Activated CD4-positive, alpha-beta T cell treated with anti-CD3 and anti-CD28 coated beads, Interleukin-2, amount 50 U/mL, for 24 hours (primary cell): ENCODE results near the gene MIGA2.
"Not testable (repeated sequence)": the region's sequence is repeated elsewhere in the genome, so short reads cannot be mapped to it uniquely, and the experiment has no call there.

Source experiments
- DNase-seq, 2 donors: peaks; one replicate each; pipeline ENCODE4 v3.0.0-alpha.2; 2020; ENCODE audit warnings: low read depth in 1 of 2, low spot score in 1 of 2

The MIGA2 gene, protein sequence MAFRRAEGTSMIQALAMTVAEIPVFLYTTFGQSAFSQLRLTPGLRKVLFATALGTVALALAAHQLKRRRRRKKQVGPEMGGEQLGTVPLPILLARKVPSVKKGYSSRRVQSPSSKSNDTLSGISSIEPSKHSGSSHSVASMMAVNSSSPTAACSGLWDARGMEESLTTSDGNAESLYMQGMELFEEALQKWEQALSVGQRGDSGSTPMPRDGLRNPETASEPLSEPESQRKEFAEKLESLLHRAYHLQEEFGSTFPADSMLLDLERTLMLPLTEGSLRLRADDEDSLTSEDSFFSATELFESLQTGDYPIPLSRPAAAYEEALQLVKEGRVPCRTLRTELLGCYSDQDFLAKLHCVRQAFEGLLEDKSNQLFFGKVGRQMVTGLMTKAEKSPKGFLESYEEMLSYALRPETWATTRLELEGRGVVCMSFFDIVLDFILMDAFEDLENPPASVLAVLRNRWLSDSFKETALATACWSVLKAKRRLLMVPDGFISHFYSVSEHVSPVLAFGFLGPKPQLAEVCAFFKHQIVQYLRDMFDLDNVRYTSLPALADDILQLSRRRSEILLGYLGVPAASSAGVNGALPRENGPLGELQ

DNA sequence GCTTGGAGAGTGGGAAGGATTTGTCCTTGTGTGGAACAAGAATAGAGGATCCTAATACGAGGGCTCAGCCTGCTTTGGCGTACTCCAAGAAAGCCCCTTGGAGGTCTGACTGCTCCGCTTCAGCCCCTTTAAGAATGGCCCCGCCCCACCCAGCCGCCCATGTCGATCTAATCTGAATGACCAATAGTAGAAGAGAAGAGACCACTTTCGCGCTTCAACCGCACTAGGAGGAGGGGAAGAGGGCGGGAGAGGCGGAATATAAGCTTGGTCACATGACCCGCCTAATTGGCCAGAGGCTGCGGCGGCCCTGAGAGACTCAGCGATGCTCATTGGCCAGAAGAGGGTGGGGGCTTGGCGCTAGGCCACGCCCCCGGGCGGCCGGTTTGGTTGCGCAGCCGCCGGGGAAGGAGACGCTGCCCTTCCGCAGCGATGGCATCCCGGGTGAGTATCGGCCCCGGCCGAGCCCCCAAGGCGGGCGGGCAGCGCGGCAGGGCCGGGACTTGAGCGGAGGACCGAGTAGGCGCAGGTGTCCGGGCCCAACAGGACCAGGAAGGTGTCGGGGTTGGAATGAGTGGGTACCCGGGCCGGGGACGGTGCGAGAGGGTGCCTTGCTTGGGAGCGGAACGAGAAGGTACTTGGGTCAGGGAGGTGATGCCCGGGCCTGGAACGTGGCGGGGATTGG is at the start of gene MIGA2:
TSS of gene MIGA2 (plus strand) at position 386 of the 682 bp plus-strand sequence. CDS start 3,969 bp downstream, outside the sequence.
- peak; percentile 72 to 95 for DNase-seq

DNA sequence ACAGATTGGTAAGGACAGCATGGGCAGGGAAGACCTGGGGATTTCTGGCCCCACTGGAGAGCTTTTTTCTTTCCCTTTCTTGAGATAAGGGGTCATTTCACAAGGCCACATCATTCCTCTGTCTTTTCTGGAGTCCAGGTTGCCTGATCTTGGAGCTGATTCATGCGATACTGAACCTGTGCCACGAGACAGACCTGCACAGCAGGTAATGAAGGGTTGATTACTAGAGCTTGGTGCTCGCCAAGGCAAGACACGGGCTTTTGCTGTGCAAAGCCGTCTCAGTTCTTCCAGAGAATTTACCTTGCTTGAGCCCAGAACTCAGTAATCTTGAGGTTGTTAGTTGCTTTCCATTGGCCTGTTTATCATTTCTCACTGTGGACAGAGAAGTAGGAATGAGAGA is 49.8 kb upstream of the MIGA2 start:
- DNase-seq, result no peak

DNA sequence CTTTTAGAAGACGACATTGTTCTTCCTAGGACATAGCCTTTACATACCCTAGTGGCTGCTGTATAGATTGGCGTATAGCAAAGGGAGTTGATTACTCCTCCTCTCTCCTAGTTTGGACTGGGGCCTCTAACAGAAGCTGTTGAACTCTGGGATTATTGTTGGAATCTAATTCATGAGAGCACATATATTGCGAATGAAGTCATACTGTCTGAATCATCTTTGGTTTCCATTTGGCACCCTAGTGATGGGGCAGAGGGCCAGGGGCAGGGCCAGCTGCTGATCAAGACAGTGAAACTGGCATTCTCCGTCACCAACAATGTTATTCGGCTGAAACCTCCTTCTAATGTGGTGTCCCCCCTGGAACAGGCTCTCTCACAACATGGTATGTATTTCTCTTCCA is 48.6 kb upstream of the MIGA2 start:
- DNase-seq, result no peak

DNA sequence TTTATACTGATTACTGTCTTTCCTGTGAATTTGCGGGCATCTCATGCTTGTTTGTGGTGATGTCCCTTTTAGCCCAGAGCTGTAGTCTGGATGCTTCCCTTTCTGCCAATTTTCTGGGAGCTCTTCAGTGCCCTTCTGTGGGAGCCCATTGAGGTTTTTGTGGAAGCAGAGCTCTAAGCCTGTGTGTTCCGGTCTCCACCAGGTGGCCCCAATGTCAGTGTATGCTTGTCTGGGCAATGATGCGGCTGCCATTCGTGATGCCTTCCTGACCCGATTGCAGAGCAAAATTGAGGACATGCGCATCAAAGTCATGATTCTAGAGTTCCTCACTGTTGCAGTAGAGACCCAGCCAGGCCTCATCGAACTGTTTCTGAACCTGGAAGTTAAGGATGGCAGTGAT is 43.4 kb upstream of the MIGA2 start:
- DNase-seq, result no peak

DNA sequence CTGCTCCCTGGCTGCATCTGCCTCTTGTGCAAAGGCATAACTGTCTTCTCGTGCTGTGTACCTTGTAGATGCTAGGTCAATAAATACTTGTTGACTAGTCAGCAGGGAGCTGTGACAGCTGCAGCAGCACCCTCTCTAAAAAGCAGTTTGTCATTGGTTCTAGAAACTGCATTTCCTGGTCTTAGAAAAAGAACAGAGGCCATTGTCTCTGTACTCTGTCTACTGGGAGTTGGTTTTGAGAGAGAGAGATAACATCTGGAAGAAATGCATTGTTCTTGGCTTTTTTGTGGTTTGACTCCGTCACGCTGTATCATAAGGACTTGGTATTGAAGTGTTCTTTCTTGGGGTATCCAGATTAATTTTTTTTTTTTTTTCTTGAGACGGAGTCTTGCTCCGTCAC is 40.6 kb upstream of the MIGA2 start:
- no peak for DNase-seq

DNA sequence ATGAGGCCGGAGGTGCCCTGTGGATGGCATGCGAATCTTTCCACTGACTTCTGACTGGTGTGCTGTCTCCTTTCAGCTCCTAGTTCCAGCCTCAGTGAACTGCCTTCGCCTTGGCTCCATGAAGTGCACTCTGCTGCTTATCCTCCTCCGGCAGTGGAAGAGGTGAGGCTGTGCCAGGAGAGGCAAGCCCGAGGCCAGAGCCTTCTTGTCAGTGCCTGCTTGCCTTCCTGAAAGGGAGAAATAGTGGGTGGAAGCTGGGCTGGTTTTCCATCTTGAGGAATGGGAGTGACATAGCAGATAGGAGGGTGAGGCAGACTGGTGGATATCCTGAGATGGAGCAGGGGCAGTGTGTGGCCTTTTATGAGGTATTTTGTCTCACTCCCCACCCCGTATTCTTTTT is 38.0 kb upstream of the MIGA2 start:
- DNase-seq, result no peak

DNA sequence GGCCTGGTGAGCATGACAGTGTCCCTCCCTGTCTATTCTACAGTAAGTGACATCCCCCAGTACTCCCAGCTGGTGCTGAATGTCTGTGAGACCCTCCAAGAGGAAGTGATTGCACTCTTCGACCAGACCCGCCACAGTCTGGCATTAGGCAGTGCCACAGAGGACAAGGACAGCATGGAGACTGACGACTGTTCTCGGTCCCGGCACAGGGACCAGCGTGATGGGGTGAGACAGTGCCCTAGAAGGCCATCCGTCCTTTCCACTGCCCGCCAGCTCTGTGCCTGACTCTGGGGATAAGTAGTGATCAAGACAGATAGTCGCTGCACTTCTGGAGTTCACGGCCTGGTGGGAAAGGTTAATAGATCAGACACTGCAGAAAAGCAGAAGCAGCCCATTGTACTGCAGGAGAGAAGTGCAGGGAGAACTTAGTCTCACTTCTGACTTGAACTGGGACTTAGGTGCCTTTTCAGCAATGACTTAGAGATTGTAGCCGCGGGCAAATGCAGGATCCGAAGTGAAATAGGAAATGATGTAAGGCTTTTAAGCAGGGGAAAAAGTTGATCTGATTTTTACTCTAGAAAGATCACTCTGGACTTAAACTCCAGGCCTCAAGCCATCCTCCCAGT is 36.7 kb upstream of the MIGA2 start:
- no peak for DNase-seq

DNA sequence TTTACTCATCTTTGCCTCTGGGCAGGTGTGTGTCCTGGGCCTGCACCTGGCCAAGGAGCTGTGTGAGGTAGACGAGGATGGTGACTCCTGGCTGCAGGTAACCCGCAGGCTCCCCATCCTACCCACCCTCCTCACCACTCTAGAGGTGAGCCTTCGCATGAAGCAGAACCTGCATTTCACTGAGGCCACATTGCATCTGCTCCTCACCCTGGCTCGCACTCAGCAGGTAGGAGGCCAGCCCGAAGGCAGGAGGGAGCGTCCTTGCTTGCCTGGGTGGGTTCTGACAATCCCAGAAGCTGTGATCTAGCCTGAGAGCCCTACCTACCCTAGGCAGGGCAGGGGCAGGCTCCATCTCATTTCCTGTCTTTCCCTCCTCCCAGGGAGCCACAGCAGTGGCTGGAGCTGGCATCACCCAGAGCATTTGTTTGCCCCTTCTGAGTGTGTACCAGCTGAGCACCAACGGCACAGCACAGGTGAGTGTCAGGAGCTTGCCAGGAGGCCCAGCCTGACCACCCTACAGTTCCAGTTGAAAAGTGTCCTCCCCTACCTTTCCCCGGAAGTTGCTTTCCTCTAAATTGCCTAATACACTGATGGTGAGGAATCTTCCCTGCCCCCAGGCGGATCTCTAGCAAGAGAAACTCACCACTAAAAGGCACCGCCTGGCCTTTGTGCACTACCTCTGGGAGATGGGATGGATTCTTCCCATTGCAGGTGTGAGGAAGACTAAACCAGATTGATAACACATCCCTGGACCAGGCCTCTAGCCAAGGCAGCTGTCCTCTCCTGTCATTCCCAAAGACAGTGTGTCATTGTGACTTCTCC is 34.7 kb upstream of the MIGA2 start:
- no peak for DNase-seq

DNA sequence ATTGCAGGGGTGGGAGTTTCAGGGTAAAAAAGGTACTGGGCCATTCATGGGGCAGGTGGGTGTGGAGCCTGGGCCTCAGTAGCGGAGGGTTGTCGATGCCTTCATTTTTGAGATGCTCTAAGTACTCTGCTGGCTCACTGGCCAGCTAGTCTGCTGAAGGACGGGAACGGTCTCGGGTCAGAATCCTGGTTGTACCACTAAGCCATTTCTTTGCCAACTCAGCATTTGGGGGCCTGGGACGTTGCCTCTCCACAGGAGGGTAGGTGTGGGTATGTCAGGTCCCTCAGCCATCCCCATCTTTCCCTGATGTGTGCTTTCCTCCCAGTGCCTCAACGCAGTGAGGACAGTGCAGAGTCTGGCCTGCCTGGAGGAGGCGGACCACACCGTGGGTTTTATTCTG is 33.4 kb upstream of the MIGA2 start:
- no peak for DNase-seq

DNA sequence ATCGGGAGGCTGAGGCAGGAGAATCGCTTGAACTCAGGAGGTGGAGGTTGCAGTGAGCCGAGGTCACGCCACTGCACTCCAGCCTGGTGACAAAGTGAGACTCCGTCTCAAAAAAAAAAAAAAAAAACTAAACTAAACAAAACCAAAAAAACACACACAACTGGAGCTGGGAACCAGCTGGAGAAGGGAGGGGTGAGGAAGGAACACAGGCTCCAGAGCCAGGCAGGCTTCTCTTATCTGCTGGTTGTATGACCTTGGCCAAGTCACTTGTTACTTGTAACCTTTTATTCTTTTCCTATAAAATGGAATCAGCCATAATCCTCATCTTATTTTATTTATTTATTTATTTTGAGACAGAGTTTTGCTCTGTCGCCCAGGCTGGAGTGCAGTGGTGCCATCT is 32.3 kb upstream of the MIGA2 start:
- not testable (repeated sequence) for DNase-seq

DNA sequence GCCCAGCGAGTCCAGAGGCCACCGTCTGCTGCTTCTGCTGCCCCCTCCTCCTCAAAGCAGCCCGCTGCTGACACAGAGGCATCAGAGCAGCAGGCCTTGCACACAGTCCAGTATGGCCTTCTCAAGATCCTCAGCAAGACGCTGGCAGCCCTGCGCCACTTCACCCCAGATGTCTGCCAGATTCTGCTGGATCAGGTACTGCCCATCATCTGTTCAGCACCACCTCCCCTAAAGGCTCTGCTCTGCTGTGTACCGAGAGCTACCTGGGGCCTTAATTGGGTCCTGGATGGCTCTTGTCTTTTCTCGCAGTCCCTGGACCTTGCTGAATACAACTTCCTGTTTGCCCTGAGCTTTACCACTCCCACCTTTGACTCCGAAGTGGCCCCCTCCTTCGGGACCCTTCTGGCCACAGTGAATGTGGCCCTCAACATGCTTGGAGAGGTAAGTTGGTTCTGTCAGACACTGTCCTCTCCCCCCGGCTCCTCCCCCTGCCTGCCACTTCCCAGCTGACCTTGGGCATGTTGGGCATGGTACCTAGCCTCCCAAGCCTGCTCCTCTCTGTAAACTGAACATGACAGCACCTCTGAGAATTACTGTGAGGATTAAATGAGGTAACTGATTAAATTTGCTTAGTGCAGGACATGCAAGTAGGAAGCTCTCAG is 31.0 kb upstream of the MIGA2 start:
- no peak for DNase-seq

DNA sequence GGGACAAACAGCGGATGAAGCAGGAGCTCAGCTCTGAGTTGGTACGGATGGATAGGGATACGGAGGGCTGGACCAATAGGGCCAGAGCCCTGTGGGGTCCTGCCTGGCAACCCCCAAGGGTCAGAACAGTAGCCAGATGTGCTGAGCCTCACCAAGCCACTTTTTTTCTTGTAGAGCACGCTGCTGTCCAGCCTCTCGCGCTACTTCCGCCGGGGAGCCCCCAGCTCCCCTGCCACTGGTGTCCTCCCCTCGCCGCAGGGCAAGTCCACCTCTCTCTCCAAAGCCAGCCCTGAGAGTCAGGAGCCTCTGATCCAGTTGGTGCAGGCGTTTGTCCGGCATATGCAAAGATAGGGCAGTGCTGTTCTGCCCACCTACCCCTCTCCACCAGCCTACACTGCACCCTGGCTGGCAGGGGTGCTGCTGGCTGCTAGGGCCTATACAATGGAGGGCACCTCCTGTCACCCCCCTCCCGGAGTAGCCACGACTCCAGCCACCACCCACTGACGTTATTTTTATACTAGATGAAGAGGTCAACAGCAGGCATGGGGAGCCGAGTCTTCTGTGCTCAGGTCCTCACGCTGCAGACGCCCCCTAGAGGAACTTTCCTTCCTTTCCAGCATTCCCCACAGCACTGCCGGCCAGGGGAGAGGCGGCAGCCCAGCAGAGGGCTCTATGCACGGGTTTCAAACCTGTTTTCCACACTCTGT is 29.9 kb upstream of the MIGA2 start:
- peak in 1 of 2 donors; percentile 41 for DNase-seq

DNA sequence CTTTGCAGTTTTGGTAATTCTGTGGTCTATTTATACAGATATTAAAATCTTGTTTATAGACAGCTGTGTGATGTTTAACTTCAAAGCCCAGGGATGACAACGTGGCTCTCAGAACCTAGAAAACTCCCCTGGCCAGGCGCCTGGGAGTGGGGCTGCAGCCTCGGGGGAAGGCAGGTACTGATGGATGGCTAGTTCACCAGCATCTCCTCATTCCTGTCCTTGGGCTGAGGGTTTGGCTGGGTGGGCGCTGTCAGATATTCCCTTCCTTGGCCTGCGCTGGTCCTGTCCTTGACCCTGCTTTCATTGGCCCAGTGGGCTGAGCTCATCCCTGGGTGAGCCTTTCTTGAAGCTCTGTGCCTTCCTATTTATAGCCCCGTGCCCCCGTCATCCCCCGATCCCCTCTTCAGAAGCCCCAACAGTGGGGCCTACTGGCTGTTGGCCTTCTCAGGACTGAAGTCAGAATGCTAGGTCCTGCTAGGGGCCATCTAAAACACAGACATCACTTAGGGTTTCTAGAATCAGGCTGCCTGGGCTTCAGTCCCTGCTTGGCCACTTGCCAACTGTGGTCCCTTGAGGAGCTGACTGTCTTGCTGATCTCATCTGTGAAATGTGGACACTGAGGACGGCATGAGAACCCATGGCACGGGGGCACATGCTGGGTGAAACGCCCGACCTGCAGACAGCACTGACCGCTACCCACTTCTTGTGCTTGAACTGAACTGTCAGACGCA is 29.2 kb upstream of the MIGA2 start:
- DNase-seq, result no peak

DNA sequence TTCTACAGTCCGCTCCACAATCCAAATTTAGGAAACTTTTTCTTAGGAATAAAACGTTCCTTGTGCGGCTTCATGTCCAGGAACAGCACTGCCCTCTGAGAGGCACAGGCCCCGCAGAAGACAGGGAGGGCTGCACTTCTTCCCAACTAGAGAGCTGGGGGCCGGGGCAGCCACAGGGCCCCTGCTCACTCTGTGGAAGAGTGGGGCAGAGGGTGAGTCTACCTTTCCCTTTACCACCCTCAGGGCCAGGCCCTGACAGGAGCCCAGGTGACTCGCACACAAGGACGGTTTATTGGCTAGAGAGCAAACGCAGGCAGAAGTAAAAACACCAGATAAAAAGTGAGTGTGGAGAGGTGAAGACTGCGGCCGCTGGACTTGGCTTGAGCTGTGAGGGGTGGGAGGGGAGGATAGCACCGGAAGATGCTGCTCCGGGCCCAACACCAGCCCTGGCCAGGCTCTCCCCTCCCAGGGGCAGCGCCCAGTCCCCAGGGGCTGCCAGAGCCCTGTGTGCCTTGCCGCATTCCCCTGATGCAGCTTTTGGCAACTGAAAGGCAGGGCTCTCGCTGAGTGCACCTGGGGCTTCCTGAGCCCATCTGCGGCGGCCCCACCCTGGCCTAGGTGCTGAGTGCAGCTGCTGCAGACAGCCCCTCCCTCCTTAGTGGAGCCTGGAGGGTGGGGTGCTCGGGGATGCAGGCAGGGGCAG is 28.5 kb upstream of the MIGA2 start:
- DNase-seq, result no peak

DNA sequence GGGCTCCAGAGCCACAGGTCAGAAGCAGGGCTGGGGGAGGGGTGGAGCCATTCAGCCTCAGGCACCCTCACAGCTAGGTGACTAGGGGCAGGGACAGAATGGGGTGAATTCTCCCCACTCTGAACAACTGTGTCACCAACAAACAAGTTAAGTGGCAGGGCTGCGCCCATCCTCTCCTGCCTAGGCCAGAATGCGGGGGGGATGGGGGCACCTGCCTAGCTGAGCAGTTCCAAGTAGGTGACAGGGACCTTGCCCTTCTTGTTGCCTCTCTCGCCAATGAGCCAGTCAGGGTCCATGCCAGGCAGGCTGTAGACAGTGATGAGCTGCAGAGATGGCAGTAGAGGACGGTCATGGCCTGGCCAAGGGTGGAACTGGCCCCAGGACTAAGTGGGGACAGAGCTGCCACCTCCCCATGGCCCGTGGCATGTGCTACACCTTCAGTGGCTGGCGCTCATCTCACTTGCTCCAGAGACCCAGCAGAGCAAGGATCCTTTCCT is 27.9 kb upstream of the MIGA2 start:
- no peak for DNase-seq

DNA sequence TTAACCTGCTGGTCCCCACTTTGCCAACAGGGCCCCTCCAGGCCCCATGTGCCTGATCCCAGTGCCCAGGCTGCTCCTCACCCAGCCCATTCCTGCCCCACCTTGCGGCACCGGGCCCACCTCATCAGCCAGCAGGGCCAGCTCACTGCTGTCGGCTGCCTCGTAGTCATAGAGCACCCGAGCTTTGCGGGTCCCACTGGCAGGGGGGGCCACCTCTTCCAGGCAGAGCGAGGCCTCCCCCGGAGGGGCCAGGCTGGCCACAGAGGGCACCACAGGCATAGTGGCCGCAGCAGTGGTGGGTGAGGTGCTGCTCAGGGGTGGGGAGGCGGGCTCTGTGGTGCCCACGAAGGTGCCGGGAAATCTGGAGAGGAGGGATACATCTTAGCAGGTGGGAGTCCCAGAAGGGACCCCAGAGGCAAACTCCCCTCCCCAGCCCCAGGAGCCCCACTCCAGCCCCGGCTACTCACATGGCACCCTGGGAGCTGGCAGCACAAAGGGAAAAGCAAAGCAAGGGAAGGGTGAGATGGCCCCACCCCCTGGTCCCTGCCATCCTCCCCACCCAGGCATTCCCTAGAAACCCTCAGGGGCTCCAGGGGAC is 27.3 kb upstream of the MIGA2 start:
- DNase-seq, result no peak

DNA sequence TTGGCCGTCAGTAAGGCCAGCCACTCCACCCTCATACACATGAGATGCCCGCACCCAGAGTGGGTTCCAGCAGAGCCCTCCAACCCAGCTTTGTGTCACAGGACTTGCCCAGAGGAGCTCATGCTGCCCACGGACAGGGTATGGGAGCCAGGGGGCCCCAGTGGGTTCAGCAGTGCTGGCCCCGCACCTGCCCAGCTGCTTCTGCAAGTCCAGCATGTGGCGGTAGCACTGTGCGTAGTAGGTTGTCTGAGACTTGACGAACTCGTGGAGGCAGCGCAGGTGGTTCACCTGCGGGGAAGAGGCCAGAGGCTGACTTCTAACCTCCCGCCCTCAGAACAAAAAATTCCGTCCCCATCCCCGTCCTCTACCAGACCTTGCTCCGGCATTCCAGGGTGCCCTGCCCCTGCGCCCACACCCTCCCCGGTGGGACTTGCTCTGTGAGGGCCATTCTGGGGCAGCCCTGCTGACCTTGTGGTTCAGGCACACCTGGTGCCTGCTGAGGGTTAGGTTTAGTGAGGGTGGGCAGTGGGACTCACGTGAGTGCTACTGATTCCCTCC is 26.8 kb upstream of the MIGA2 start:
- DNase-seq, result no peak
